GM23338 (cell line): ENCODE data around the gene TNFRSF21.

Experiments
- CREB1 ChIP-seq: fragments of 250-450 bp; sonication (Bioruptor Pico); IDR thresholded peaks from 2 replicates; pipeline ENCODE4 v1.5.0; 2020; ENCODE audit warnings: low read depth, mild to moderate bottlenecking, moderate library complexity
- EZH2 ChIP-seq: fragments of 200-600 bp; sonication (generic); IDR thresholded peaks from one replicate; pipeline ENCODE4 v1.8.0; 2017; ENCODE audit warnings: antibody characterized with exemption, mild to moderate bottlenecking, low read depth; ENCODE audit not compliant: unreplicated experiment
- EZH2phosphoT487 ChIP-seq: fragments of 200-600 bp; sonication (generic); IDR thresholded peaks from one replicate; pipeline ENCODE4 v1.8.1; 2018; ENCODE audit warnings: antibody characterized with exemption; ENCODE audit not compliant: unreplicated experiment
- JUNB ChIP-seq: IDR thresholded peaks from one replicate; pipeline ENCODE4 v1.6.1; 2016; ENCODE audit warnings: antibody characterized with exemption; ENCODE audit not compliant: unreplicated experiment
- NANOG ChIP-seq: IDR thresholded peaks from 2 replicates; pipeline ENCODE4 v1.6.1; 2016; ENCODE audit warnings: antibody characterized with exemption, borderline replicate concordance
- POLR2AphosphoS5 ChIP-seq: IDR thresholded peaks from 2 replicates; pipeline ENCODE4 v1.6.1; 2016; ENCODE audit warnings: antibody characterized with exemption, low read depth
- REST ChIP-seq: IDR thresholded peaks from one replicate; pipeline ENCODE4 v1.6.1; 2018; ENCODE audit warnings: antibody characterized with exemption; ENCODE audit not compliant: unreplicated experiment
- STAT1 ChIP-seq: IDR thresholded peaks from one replicate; pipeline ENCODE4 v1.6.1; 2016; ENCODE audit warnings: antibody characterized with exemption; ENCODE audit not compliant: unreplicated experiment
- ZNF114 ChIP-seq: fragments of 250-450 bp; sonication (Bioruptor Pico); IDR thresholded peaks from 2 replicates; pipeline ENCODE4 v1.5.0; 2020; ENCODE audit warnings: mild to moderate bottlenecking, moderate library complexity
- ZNF331 ChIP-seq: fragments of 250-450 bp; sonication (Bioruptor Pico); IDR thresholded peaks from 2 replicates; pipeline ENCODE4 v1.5.0; 2020; ENCODE audit warnings: low read depth, mild to moderate bottlenecking, moderate library complexity
- ZNF462 ChIP-seq: fragments of 250-450 bp; sonication (Bioruptor Pico); IDR thresholded peaks from 2 replicates; pipeline ENCODE4 v1.5.0; 2020; ENCODE audit warnings: mild to moderate bottlenecking, moderate library complexity
- TF ChIP-seq, protein P1 (sequence below), 2 experiments: fragments of 200-600 bp in 1 of 2; sonication (generic) in 1 of 2; conservative IDR thresholded peaks; 2 replicates each; pipeline versions ENCODE4 v1.5.1 to v1.6.1; 2016 to 2017; ENCODE audit warnings: antibody characterized with exemption in 2 of 2, low read depth in 2 of 2, mild to moderate bottlenecking in 2 of 2, moderate library complexity in 1 of 2
- TF ChIP-seq, protein P2 (sequence below): IDR thresholded peaks from 2 replicates; pipeline ENCODE4 v1.6.1; 2016; ENCODE audit warnings: antibody characterized with exemption

GRCh38 chr6:47239546-47239945 is 70.2 kb downstream of the TNFRSF21 start:
- TF ChIP-seq, protein P1, sequence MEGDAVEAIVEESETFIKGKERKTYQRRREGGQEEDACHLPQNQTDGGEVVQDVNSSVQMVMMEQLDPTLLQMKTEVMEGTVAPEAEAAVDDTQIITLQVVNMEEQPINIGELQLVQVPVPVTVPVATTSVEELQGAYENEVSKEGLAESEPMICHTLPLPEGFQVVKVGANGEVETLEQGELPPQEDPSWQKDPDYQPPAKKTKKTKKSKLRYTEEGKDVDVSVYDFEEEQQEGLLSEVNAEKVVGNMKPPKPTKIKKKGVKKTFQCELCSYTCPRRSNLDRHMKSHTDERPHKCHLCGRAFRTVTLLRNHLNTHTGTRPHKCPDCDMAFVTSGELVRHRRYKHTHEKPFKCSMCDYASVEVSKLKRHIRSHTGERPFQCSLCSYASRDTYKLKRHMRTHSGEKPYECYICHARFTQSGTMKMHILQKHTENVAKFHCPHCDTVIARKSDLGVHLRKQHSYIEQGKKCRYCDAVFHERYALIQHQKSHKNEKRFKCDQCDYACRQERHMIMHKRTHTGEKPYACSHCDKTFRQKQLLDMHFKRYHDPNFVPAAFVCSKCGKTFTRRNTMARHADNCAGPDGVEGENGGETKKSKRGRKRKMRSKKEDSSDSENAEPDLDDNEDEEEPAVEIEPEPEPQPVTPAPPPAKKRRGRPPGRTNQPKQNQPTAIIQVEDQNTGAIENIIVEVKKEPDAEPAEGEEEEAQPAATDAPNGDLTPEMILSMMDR (conservative IDR thresholded peaks at IDR 0.05; ENCODE audit: low read depth in 2 of 2), result no peak
- TF ChIP-seq JUNB, result no peak
- no peak for TF ChIP-seq ZNF114 (CRISPR knock-in tag)
- TF ChIP-seq EZH2, result no peak
- no peak for TF ChIP-seq POLR2AphosphoS5
- no peak for TF ChIP-seq REST
- TF ChIP-seq EZH2phosphoT487, result no peak
- TF ChIP-seq, protein P2, sequence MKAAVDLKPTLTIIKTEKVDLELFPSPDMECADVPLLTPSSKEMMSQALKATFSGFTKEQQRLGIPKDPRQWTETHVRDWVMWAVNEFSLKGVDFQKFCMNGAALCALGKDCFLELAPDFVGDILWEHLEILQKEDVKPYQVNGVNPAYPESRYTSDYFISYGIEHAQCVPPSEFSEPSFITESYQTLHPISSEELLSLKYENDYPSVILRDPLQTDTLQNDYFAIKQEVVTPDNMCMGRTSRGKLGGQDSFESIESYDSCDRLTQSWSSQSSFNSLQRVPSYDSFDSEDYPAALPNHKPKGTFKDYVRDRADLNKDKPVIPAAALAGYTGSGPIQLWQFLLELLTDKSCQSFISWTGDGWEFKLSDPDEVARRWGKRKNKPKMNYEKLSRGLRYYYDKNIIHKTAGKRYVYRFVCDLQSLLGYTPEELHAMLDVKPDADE, result no peak
- no peak for TF ChIP-seq CREB1 (CRISPR knock-in tag)
- TF ChIP-seq ZNF331, result no peak
- no peak for TF ChIP-seq STAT1
- no peak for TF ChIP-seq ZNF462 (CRISPR knock-in tag)
- TF ChIP-seq NANOG, result no peak
